Keratinocyte (primary cell): ENCODE results near the gene TXN2.

ENCODE experiments used
- EZH2 ChIP-seq: IDR thresholded peaks from one replicate; pipeline ENCODE4 v1.6.1; 2012; ENCODE audit warnings: inconsistent platforms, mild to moderate bottlenecking, low read length, moderate library complexity
- TF ChIP-seq, protein P1 (sequence below), 3 experiments: IDR thresholded peaks in 1 of 3; conservative IDR thresholded peaks in 1 of 3; optimal IDR thresholded peaks in 1 of 3; 2 replicates in 2 of 3; 3 replicates in 1 of 3; pipeline versions ENCODE3 to v1.5.1; 2011; ENCODE audit warnings: low read length in 3 of 3, mild to moderate bottlenecking in 3 of 3, moderate library complexity in 2 of 3, control low read depth in 1 of 3, inconsistent platforms in 1 of 3; ENCODE audit not compliant: insufficient read depth in 2 of 3; ENCODE audit errors: extremely low read depth in 1 of 3

GRCh38 chr22:36443198-36443770 is 38.2 kb downstream of the TXN2 start:
- TF ChIP-seq, protein P1, sequence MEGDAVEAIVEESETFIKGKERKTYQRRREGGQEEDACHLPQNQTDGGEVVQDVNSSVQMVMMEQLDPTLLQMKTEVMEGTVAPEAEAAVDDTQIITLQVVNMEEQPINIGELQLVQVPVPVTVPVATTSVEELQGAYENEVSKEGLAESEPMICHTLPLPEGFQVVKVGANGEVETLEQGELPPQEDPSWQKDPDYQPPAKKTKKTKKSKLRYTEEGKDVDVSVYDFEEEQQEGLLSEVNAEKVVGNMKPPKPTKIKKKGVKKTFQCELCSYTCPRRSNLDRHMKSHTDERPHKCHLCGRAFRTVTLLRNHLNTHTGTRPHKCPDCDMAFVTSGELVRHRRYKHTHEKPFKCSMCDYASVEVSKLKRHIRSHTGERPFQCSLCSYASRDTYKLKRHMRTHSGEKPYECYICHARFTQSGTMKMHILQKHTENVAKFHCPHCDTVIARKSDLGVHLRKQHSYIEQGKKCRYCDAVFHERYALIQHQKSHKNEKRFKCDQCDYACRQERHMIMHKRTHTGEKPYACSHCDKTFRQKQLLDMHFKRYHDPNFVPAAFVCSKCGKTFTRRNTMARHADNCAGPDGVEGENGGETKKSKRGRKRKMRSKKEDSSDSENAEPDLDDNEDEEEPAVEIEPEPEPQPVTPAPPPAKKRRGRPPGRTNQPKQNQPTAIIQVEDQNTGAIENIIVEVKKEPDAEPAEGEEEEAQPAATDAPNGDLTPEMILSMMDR (optimal IDR thresholded peaks at IDR 0.05 in 1 of 3, IDR thresholded peaks at IDR 0.05 in 1 of 3, conservative IDR thresholded peaks at IDR 0.05 in 1 of 3; ENCODE audit: extremely low read depth in 1 of 3, insufficient read depth in 2 of 3, low read length in 3 of 3) = no peak
- no peak for TF ChIP-seq EZH2
